ENCODE measurements around the gene DCHS2. TPM values are rescaled to one million over a fixed set of nuclear protein-coding genes. Genes with fewer than 3 reads are reported as not detected.

Gene DCHS2
- total RNA-seq, 1 donor from 2014 or later = 0.32 TPM

- no peaks in the 10 kb centered on the region for H3K9me3 ChIP-seq
- intact Hi-C loops (cut with DNase I) = no loop called here
- TF ChIP-seq CTCF (IDR thresholded peaks at IDR 0.05) = no peak
- H3K4me3 ChIP-seq = no peak overlapping the region
- no peak overlapping the region for H3K27ac ChIP-seq
- no peaks in the 10 kb centered on the region for H3K4me1 ChIP-seq
- H3K27me3 ChIP-seq = no peaks in the 10 kb centered on the region
- no peaks in the 10 kb centered on the region for H3K36me3 ChIP-seq
- ATAC-seq (peak; percentile 39), DNase-seq (no peak)
Observed at GRCh38 chr4:154344686-154345085, 146.9 kb downstream of the DCHS2 start.

GRCh38 chr4:154343651-154344050 is 147.9 kb downstream of the DCHS2 start:
- DNase-seq (no peak), ATAC-seq (no peak)
- no peak overlapping the region for H3K4me3 ChIP-seq
- H3K4me1 ChIP-seq = no peaks in the 10 kb centered on the region
- no peaks in the 10 kb centered on the region for H3K9me3 ChIP-seq
- no peaks in the 10 kb centered on the region for H3K36me3 ChIP-seq
- TF ChIP-seq CTCF (IDR thresholded peaks at IDR 0.05) = no peak
- no peaks in the 10 kb centered on the region for H3K27me3 ChIP-seq
- no peak overlapping the region for H3K27ac ChIP-seq
- intact Hi-C loops (cut with DNase I) = no loop called here

- Histone ChIP-seq H3K4me1 (no peaks in the 10 kb centered on the region), H3K27me3 (no peaks in the 10 kb centered on the region), H3K9me3 (no peaks in the 10 kb centered on the region), H3K27ac (no peak overlapping the region), H3K4me3 (no peak overlapping the region), H3K36me3 (no peaks in the 10 kb centered on the region)
- DNase-seq (no peak), ATAC-seq (no peak)
- intact Hi-C loops (cut with DNase I) = no loop called here
- no peak for TF ChIP-seq CTCF (IDR thresholded peaks at IDR 0.05)
Observed at GRCh38 chr4:154341448-154341847, 150.2 kb downstream of the DCHS2 start.

- TF ChIP-seq CTCF (IDR thresholded peaks at IDR 0.05) = no peak
- ATAC-seq (no peak), DNase-seq (no peak)
- H3K36me3 ChIP-seq = no peaks in the 10 kb centered on the region
- intact Hi-C loops (cut with DNase I) = no loop called here
- peaks cover 26% of the 10 kb centered on the region for H3K27me3 ChIP-seq
- H3K27ac ChIP-seq = no peak overlapping the region
- no peaks in the 10 kb centered on the region for H3K9me3 ChIP-seq
- peaks cover 7% of the 10 kb centered on the region for H3K4me1 ChIP-seq
- H3K4me3 ChIP-seq = no peak overlapping the region
Observed at GRCh38 chr4:154335588-154335987, 156.0 kb downstream of the DCHS2 start.

GRCh38 chr4:154332681-154333421 is 158.7 kb downstream of the DCHS2 start:
- H3K4me3 ChIP-seq = peak overlapping the region; percentile 21
- no peak for TF ChIP-seq CTCF (IDR thresholded peaks at IDR 0.05)
- H3K27ac ChIP-seq = no peak overlapping the region
- intact Hi-C loops (cut with DNase I) = no loop called here
- peaks cover 26% of the 10 kb centered on the region for H3K27me3 ChIP-seq
- peaks cover 7% of the 10 kb centered on the region for H3K4me1 ChIP-seq
- no peaks in the 10 kb centered on the region for H3K36me3 ChIP-seq
- no peaks in the 10 kb centered on the region for H3K9me3 ChIP-seq
- no peak for DNase-seq
- peak; percentile 59 for ATAC-seq
